HCT116 (cell line): ENCODE measurements around the gene APOD. TPM values are rescaled to one million over a fixed set of nuclear protein-coding genes. Genes with fewer than 3 reads are reported as not detected.

Experiments used
- ATAC-seq: fragments of 200-7000 bp; cut with Tn5 transposase; 2 replicates; pipeline ENCODE4 v1.9.1; 2020; ENCODE audit warnings: mild to moderate bottlenecking, moderate library complexity
- BruUV-seq: library from RNA; stranded (reverse); fragments of 400-500 nt; replicated peaks from 2 replicates; lab custom pipeline; 2021; lab: Mats Ljungman, UMichigan
- CTCF ChIA-PET: fragments of 300-600 bp; sonication (Branson Sonifier 250); formaldehyde crosslinking; loops from one replicate; lab custom pipeline; 2021; ENCODE audit warnings: antibody characterized with exemption; lab: Charles Lee
- POLR2A ChIA-PET: fragments of 300-600, 350-600 bp; sonication (Branson Sonifier 250); formaldehyde crosslinking; loops from one replicate; lab custom pipeline; 2021; ENCODE audit warnings: antibody characterized with exemption; lab: Charles Lee
- RAD21 ChIA-PET, 2 experiments: fragments of 300-600 bp; sonication (Branson Sonifier 250); formaldehyde crosslinking; loops; one replicate each; lab custom pipeline; 2023; ENCODE audit warnings: low total read pairs in 2 of 2; ENCODE audit not compliant: uncharacterized antibody in 2 of 2, unreplicated experiment in 2 of 2, low non-redundant PET in 1 of 2; lab: Charles Lee
- DNase-seq: peaks from one replicate; pipeline ENCODE4 v3.0.0-alpha.2; 2010; ENCODE audit warnings: low read depth, low spot score
- H2AFZ ChIP-seq: fragments of 200-600 bp; shearing (Covaris generic), sonication (generic); 2 replicates; pipeline ENCODE4 v1.6.1; 2017; ENCODE audit warnings: low read depth, mixed run types, mixed read lengths, antibody characterized with exemption, low read length; ENCODE audit not compliant: poor library complexity, severe bottlenecking
- H3K27ac ChIP-seq: 2 replicates; pipeline ENCODE4 v1.5.1; 2012; ENCODE audit warnings: low read depth, low read length
- H3K27me3 ChIP-seq: fragments of 200-600 bp; sonication (generic); 2 replicates; pipeline ENCODE4 v1.6.1; 2016; ENCODE audit warnings: mixed run types, low read length, mixed read lengths; ENCODE audit not compliant: insufficient read depth
- H3K36me3 ChIP-seq, 2 experiments: fragments of 200-500 bp in 1 of 2; fragments of 200-600 bp in 1 of 2; sonication (Bioruptor generic) in 1 of 2; sonication (generic) in 1 of 2; 2 replicates each; pipeline versions ENCODE4 v1.5.1 to v1.6.1; 2014 to 2016; ENCODE audit warnings: low read length in 2 of 2, inconsistent platforms in 1 of 2, mixed read lengths in 1 of 2, mixed run types in 1 of 2; ENCODE audit not compliant: insufficient read depth in 2 of 2, control insufficient read depth in 1 of 2
- H3K4me1 ChIP-seq, 2 experiments: fragments of 200-600 bp in 1 of 2; sonication (generic) in 1 of 2; 2 replicates each; pipeline versions ENCODE4 v1.5.1 to v1.6.1; 2012 to 2017; ENCODE audit warnings: low read length in 2 of 2, inconsistent platforms in 1 of 2, mild to moderate bottlenecking in 1 of 2, mixed read lengths in 1 of 2, mixed run types in 1 of 2, moderate library complexity in 1 of 2; ENCODE audit not compliant: insufficient read depth in 2 of 2, control insufficient read depth in 1 of 2
- H3K4me2 ChIP-seq: fragments of 200-600 bp; sonication (generic); 2 replicates; pipeline ENCODE4 v1.6.1; 2017; ENCODE audit warnings: mixed run types, low read length, mixed read lengths
- H3K4me3 ChIP-seq, 2 experiments: fragments of 200-600 bp in 1 of 2; sonication (generic) in 1 of 2; replicated peaks in 1 of 2; 2 replicates each; pipeline ENCODE4 v1.5.1; 2011 to 2016; ENCODE audit warnings: low read length in 2 of 2, control low read depth in 1 of 2, low read depth in 1 of 2, mild to moderate bottlenecking in 1 of 2, mixed read lengths in 1 of 2, mixed run types in 1 of 2
- H3K79me2 ChIP-seq: fragments of 200-600 bp; sonication (generic); 2 replicates; pipeline ENCODE4 v1.6.1; 2017; ENCODE audit warnings: mild to moderate bottlenecking, mixed run types, low read length, moderate library complexity, mixed read lengths; ENCODE audit not compliant: insufficient read depth
- H3K9ac ChIP-seq: fragments of 200-600 bp; sonication (generic); 2 replicates; pipeline ENCODE4 v1.6.1; 2016; ENCODE audit warnings: low read length, mixed read lengths
- H3K9me2 ChIP-seq: fragments of 200-600 bp; sonication (generic), shearing (Covaris generic); 2 replicates; pipeline ENCODE4 v1.6.1; 2017; ENCODE audit warnings: mixed run types, mild to moderate bottlenecking, moderate library complexity; ENCODE audit not compliant: insufficient read depth
- H3K9me3 ChIP-seq, 2 experiments: fragments of 200-500 bp in 1 of 2; fragments of 200-600 bp in 1 of 2; sonication (Bioruptor generic) in 1 of 2; sonication (generic) in 1 of 2; 2 replicates each; pipeline ENCODE4 v1.6.1; 2014 to 2017; ENCODE audit warnings: low read length in 2 of 2, mixed read lengths in 2 of 2, inconsistent platforms in 1 of 2, low read depth in 1 of 2, mild to moderate bottlenecking in 1 of 2, mixed run types in 1 of 2, moderate library complexity in 1 of 2; ENCODE audit not compliant: control insufficient read depth in 1 of 2, insufficient read depth in 1 of 2
- H4K20me1 ChIP-seq: fragments of 200-600 bp; sonication (generic), shearing (Covaris generic); 2 replicates; pipeline ENCODE4 v1.6.1; 2017; ENCODE audit warnings: mixed run types, mild to moderate bottlenecking, moderate library complexity; ENCODE audit not compliant: insufficient read depth
- CBX3 ChIP-seq: IDR thresholded peaks from 2 replicates; pipeline ENCODE4 v1.6.1; 2012; ENCODE audit warnings: low read depth
- CTCF ChIP-seq, 3 experiments: fragments of 200-600 bp in 1 of 3; sonication (generic) in 1 of 3; IDR thresholded peaks in 2 of 3; conservative IDR thresholded peaks in 1 of 3; 2 replicates each; pipeline ENCODE4 v1.5.1; 2012 to 2017; ENCODE audit warnings: low read depth in 2 of 3, low read length in 2 of 3, antibody characterized with exemption in 1 of 3, borderline replicate concordance in 1 of 3, control low read depth in 1 of 3, mild to moderate bottlenecking in 1 of 3, mixed read lengths in 1 of 3, mixed run types in 1 of 3, moderate library complexity in 1 of 3; ENCODE audit not compliant: insufficient read depth in 1 of 3
- EGR1 ChIP-seq: IDR thresholded peaks from 2 replicates; pipeline ENCODE4 v1.6.1; 2012; ENCODE audit warnings: low read depth
- ELF1 ChIP-seq: IDR thresholded peaks from 2 replicates; pipeline ENCODE4 v1.6.1; 2012; ENCODE audit warnings: low read depth, borderline replicate concordance
- EZH2 ChIP-seq: fragments of 200-600 bp; sonication (generic); IDR thresholded peaks from 2 replicates; pipeline ENCODE4 v1.6.1; 2017; ENCODE audit warnings: antibody characterized with exemption, mixed run types
- POLR2AphosphoS5 ChIP-seq: IDR thresholded peaks from 2 replicates; pipeline ENCODE4 v1.6.1; 2011; ENCODE audit warnings: mild to moderate bottlenecking, low read depth, low read length, moderate library complexity
- SP1 ChIP-seq: IDR thresholded peaks from 2 replicates; pipeline ENCODE4 v1.6.1; 2012; ENCODE audit warnings: low read depth
- YY1 ChIP-seq: IDR thresholded peaks from 2 replicates; pipeline ENCODE4 v1.6.1; 2011; ENCODE audit warnings: low read length, low read depth, moderate library complexity, mild to moderate bottlenecking; ENCODE audit not compliant: insufficient replicate concordance; ENCODE audit errors: extremely low read depth
- ZNF274 ChIP-seq: fragments of 200-500 bp; sonication (Bioruptor generic); IDR thresholded peaks from 2 replicates; pipeline ENCODE4 v1.6.1; 2014; ENCODE audit warnings: mild to moderate bottlenecking, low read depth, low read length, inconsistent platforms
- intact Hi-C: fragments of 100-400 bp; cut with micrococcal nuclease; formaldehyde crosslinking; loops from 2 replicates; pipeline ENCODE4 v1.10.0; 2022
- total RNA-seq: library from RNA; stranded (reverse); gene quantifications from one replicate; pipeline ENCODE4 v1.2.1, GENCODE V29; 2021; ENCODE audit not compliant: unreplicated experiment

Gene APOD
- total RNA-seq, 1 experiment from 2014 or later: 0.76 TPM

- ChIA-PET RAD21 (no interaction called here), POLR2A (no interaction called here), CTCF (no interaction called here)
- intact Hi-C loops: no loop called here
- TF ChIP-seq CBX3 (no peak), ELF1 (no peak), YY1 (no peak), SP1 (no peak), ZNF274 (no peak), POLR2AphosphoS5 (no peak), EGR1 (no peak), CTCF (IDR thresholded peaks at IDR 0.05 in 2 of 3, conservative IDR thresholded peaks at IDR 0.05 in 1 of 3; ENCODE audit: borderline replicate concordance in 1 of 3, insufficient read depth in 1 of 3, low read depth in 2 of 3, low read length in 2 of 3) (no peak), EZH2 (no peak)
- Histone ChIP-seq H3K79me2 (no peaks in the 10 kb centered on the region), H3K4me2 (no peak overlapping the region), H3K4me1 (peaks cover 4 to 18% of the 10 kb centered on the region in 2 experiments; a peak in 3 of 4 replicates), H3K27ac (no peak overlapping the region), H3K27me3 (no peaks in the 10 kb centered on the region), H3K9me2 (no peaks in the 10 kb centered on the region), H3K36me3 (no peaks in the 10 kb centered on the region), H3K4me3 (no peak overlapping the region), H4K20me1 (no peaks in the 10 kb centered on the region), H3K9ac (no peak overlapping the region), H2AFZ (no peak overlapping the region), H3K9me3 (no peaks in the 10 kb centered on the region)
- DNase-seq (no peak), ATAC-seq (no peak)
- BruUV-seq: no TSS peak
Measured at GRCh38 chr3:195579281-195579680, 4.5 kb downstream of the APOD start.
